H9 (cell line): ENCODE results near the gene LRRTM2. TPM values are rescaled to one million over a fixed set of nuclear protein-coding genes. Genes with fewer than 3 reads are reported as not detected.

Experiments
- DNase-seq: peaks from one replicate; pipeline ENCODE4 v3.0.0-alpha.2; 2017
- H2AFZ ChIP-seq: one replicate; pipeline ENCODE4 v1.6.1; 2013; ENCODE audit warnings: mild to moderate bottlenecking, low read length, control low read depth, moderate library complexity
- H2AK5ac ChIP-seq: 2 replicates; pipeline ENCODE4 v1.6.1; 2013; ENCODE audit warnings: low read length, control low read depth, mixed read lengths; ENCODE audit not compliant: insufficient read length
- H2BK120ac ChIP-seq: one replicate; pipeline ENCODE4 v1.6.1; 2013; ENCODE audit warnings: low read depth, mild to moderate bottlenecking, low read length, control low read depth, inconsistent platforms; ENCODE audit not compliant: poor library complexity, severe bottlenecking
- H2BK12ac ChIP-seq: 2 replicates; pipeline ENCODE4 v1.6.1; 2013; ENCODE audit warnings: low read length, control low read depth, mixed read lengths, low read depth; ENCODE audit not compliant: insufficient read length
- H2BK15ac ChIP-seq: 2 replicates; pipeline ENCODE4 v1.6.1; 2013; ENCODE audit warnings: low read depth, low read length, control low read depth
- H2BK20ac ChIP-seq: one replicate; pipeline ENCODE4 v1.6.1; 2013; ENCODE audit warnings: low read depth, mild to moderate bottlenecking, low read length, control low read depth, inconsistent platforms; ENCODE audit not compliant: poor library complexity, severe bottlenecking
- H2BK5ac ChIP-seq: 2 replicates; pipeline ENCODE4 v1.6.1; 2013; ENCODE audit warnings: low read length, control low read depth, mixed read lengths; ENCODE audit not compliant: insufficient read length
- H3K14ac ChIP-seq: 2 replicates; pipeline ENCODE4 v1.6.1; 2013; ENCODE audit warnings: low read length, control low read depth; ENCODE audit not compliant: insufficient read depth
- H3K18ac ChIP-seq: 2 replicates; pipeline ENCODE4 v1.6.1; 2013; ENCODE audit warnings: low read depth, mild to moderate bottlenecking, mixed read lengths, low read length, control low read depth; ENCODE audit not compliant: insufficient read length
- H3K23ac ChIP-seq: 2 replicates; pipeline ENCODE4 v1.6.1; 2013; ENCODE audit warnings: low read length, control low read depth, mixed read lengths, low read depth; ENCODE audit not compliant: insufficient read length
- H3K23me2 ChIP-seq: 2 replicates; pipeline ENCODE4 v1.6.1; 2013; ENCODE audit warnings: low read depth, mild to moderate bottlenecking, mixed read lengths, low read length, control low read depth; ENCODE audit not compliant: insufficient read length, poor library complexity, severe bottlenecking
- H3K27ac ChIP-seq: 2 replicates; pipeline ENCODE4 v1.5.1; 2013; ENCODE audit warnings: low read length, control low read depth, mixed read lengths, low read depth; ENCODE audit not compliant: insufficient read length
- H3K27me3 ChIP-seq: 2 replicates; pipeline ENCODE4 v1.6.1; 2013; ENCODE audit warnings: low read length, control low read depth, inconsistent platforms; ENCODE audit not compliant: insufficient read depth
- H3K4ac ChIP-seq: 2 replicates; pipeline ENCODE4 v1.6.1; 2013; ENCODE audit warnings: low read depth, mild to moderate bottlenecking, control low read depth, inconsistent platforms, low read length, moderate library complexity
- H3K4me1 ChIP-seq: 2 replicates; pipeline ENCODE4 v1.6.1; 2013; ENCODE audit warnings: low read length, control low read depth, inconsistent platforms; ENCODE audit not compliant: insufficient read depth
- H3K4me2 ChIP-seq: 2 replicates; pipeline ENCODE4 v1.6.1; 2013; ENCODE audit warnings: low read length, control low read depth, mixed read lengths; ENCODE audit not compliant: insufficient read length, insufficient read depth
- H3K56ac ChIP-seq: 2 replicates; pipeline ENCODE4 v1.6.1; 2013; ENCODE audit warnings: low read depth, mild to moderate bottlenecking, mixed read lengths, low read length, control low read depth; ENCODE audit not compliant: insufficient read length
- H3K79me1 ChIP-seq: 2 replicates; pipeline ENCODE4 v1.6.1; 2013; ENCODE audit warnings: low read depth, mild to moderate bottlenecking, moderate library complexity, low read length, control low read depth, inconsistent platforms; ENCODE audit not compliant: insufficient read depth, poor library complexity, severe bottlenecking
- H3K79me2 ChIP-seq: 2 replicates; pipeline ENCODE4 v1.6.1; 2013; ENCODE audit warnings: low read length, control low read depth, inconsistent platforms; ENCODE audit not compliant: insufficient read depth
- H3K9ac ChIP-seq: 2 replicates; pipeline ENCODE4 v1.6.1; 2013; ENCODE audit warnings: low read length, control low read depth, mixed read lengths; ENCODE audit not compliant: insufficient read length; ENCODE audit errors: extremely low read depth
- H3K9me3 ChIP-seq: one replicate; pipeline ENCODE4 v1.6.1; 2013; ENCODE audit warnings: low read depth, low read length, inconsistent platforms; ENCODE audit not compliant: control insufficient read depth
- H3T11ph ChIP-seq: one replicate; pipeline ENCODE4 v1.6.1; 2013; ENCODE audit warnings: mild to moderate bottlenecking, low read length, control low read depth, inconsistent platforms
- H4K20me1 ChIP-seq: one replicate; pipeline ENCODE4 v1.6.1; 2013; ENCODE audit not compliant: control insufficient read depth, insufficient read length, insufficient read depth
- H4K5ac ChIP-seq: 2 replicates; pipeline ENCODE4 v1.6.1; 2013; ENCODE audit warnings: low read depth, mild to moderate bottlenecking, mixed read lengths, low read length, control low read depth; ENCODE audit not compliant: insufficient read length
- H4K8ac ChIP-seq: replicated peaks from 2 replicates; pipeline ENCODE4 v1.6.1; 2013; ENCODE audit warnings: low read length, control low read depth, mixed read lengths, low read depth; ENCODE audit not compliant: insufficient read length
- H4K91ac ChIP-seq: 2 replicates; pipeline ENCODE4 v1.6.1; 2013; ENCODE audit warnings: low read depth, mild to moderate bottlenecking, moderate library complexity, mixed read lengths, low read length, control low read depth; ENCODE audit not compliant: insufficient read length
- H3K27ac Mint-ChIP-seq, 3 experiments: 2 replicates in 2 of 3; 3 replicates in 1 of 3; pipeline ENCODE4 v1.8.0; 2020 to 2021; ENCODE audit warnings: mixed read lengths in 3 of 3, mild to moderate bottlenecking in 1 of 3, moderate library complexity in 1 of 3
- H3K27me3 Mint-ChIP-seq: 2 replicates; pipeline ENCODE4 v1.8.0; 2021; ENCODE audit warnings: low read depth, mild to moderate bottlenecking, moderate library complexity, mixed read lengths
- H3K36me3 Mint-ChIP-seq, 3 experiments: 2 replicates in 2 of 3; 3 replicates in 1 of 3; pipeline ENCODE4 v1.8.0; 2020 to 2021; ENCODE audit warnings: low read depth in 3 of 3, mixed read lengths in 3 of 3; ENCODE audit not compliant: insufficient read depth in 1 of 3
- H3K4me1 Mint-ChIP-seq, 2 experiments: 2 replicates each; pipeline ENCODE4 v1.8.0; 2020; ENCODE audit warnings: mixed read lengths in 2 of 2
- H3K4me3 Mint-ChIP-seq, 2 experiments: 2 replicates in 1 of 2; 3 replicates in 1 of 2; pipeline ENCODE4 v1.8.0; 2020 to 2021; ENCODE audit warnings: mild to moderate bottlenecking in 2 of 2, mixed read lengths in 2 of 2, moderate library complexity in 1 of 2
- H3K9me3 Mint-ChIP-seq, 2 experiments: 2 replicates in 1 of 2; 3 replicates in 1 of 2; pipeline ENCODE4 v1.8.0; 2020; ENCODE audit warnings: mild to moderate bottlenecking in 2 of 2, mixed read lengths in 2 of 2, moderate library complexity in 1 of 2
- WGBS: extraction: QIAGEN DNeasy Blood & Tissue Kit; methylation state at CpG from one replicate; pipeline ENCODE4 v1.1.7; 2013; ENCODE audit warnings: missing lambda C conversion rate, low lambda C conversion rate, mixed read lengths; ENCODE audit not compliant: insufficient read length; ENCODE audit errors: extremely low coverage; 5-methylcytosine and 5-hydroxymethylcytosine counted together
- total RNA-seq: library from RNA; stranded (reverse); gene quantifications from 2 replicates; pipeline ENCODE4 v1.2.1, GENCODE V29; 2021
- TF ChIP-seq, protein P1 (sequence below): fragments of 200-600 bp; sonication (generic); conservative IDR thresholded peaks from 3 replicates; pipeline ENCODE4 v1.8.0; 2021; ENCODE audit warnings: antibody characterized with exemption, mild to moderate bottlenecking

The LRRTM2 gene
- total RNA-seq, 1 experiment from 2014 or later, result not detected

DNA sequence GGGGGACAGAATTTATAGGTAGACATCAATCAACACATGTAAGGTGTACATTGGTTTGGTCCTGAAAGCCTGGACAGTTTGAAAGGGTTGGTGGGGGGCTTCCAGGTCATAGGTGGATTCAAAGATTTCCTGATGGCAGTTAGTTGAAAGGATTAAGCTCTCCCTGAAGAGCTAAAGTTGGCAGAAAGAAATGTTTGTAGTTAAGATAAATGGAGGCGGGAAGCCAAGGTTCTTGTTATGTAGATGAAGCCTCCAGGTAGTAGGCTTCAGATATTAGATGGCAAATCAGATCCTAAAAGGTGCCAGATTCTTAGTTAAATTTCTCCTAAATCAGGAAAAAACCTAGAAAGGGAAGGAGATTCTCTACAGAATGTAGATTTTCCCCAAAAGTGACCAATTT lies 9.0 kb upstream of the LRRTM2 start:
- peaks cover 5% of the 10 kb centered on the region for H3K9me3 ChIP-seq
- H2BK5ac ChIP-seq, result no peak overlapping the region
- H4K5ac ChIP-seq, result no peak overlapping the region
- no peak overlapping the region for H2BK12ac ChIP-seq
- no peak overlapping the region for H4K91ac ChIP-seq
- no peaks in the 10 kb centered on the region for H3K27me3 ChIP-seq
- no peak for DNase-seq
- no peaks in the 10 kb centered on the region for H3K23me2 ChIP-seq
- Mint-ChIP-seq H3K27ac (peak overlapping the region; percentile 74 to 92 (median 78)), H3K4me1 (peaks cover 53 to 55% of the 10 kb centered on the region in 2 experiments), H3K27me3 (no peaks in the 10 kb centered on the region; the same call in 1 of the 2 replicates), H3K4me3 (peak overlapping the region; percentile 7 to 11; a peak in 3 of 5 replicates), H3K36me3 (peaks cover 38 to 44% (median 41%) of the 10 kb centered on the region in 3 experiments), H3K9me3 (peaks cover 0 to 6% of the 10 kb centered on the region in 2 experiments; a peak in 4 of 5 replicates)
- H2BK20ac ChIP-seq, result no peak overlapping the region
- no CpG with 5 or more reads among the region's 1 CpG for WGBS
- H2AFZ ChIP-seq, result no peak overlapping the region
- H3K18ac ChIP-seq, result no peak overlapping the region
- no peak overlapping the region for H3K14ac ChIP-seq
- no peak overlapping the region for H3K23ac ChIP-seq
- H3K56ac ChIP-seq, result no peak overlapping the region
- no peak overlapping the region for H2BK15ac ChIP-seq
- no peak overlapping the region for H3K9ac ChIP-seq
- peak overlapping the region; percentile 39 for H3K4me2 ChIP-seq
- H3K79me1 ChIP-seq, result peaks cover 3% of the 10 kb centered on the region
- no peak overlapping the region for H2BK120ac ChIP-seq
- peaks cover 3% of the 10 kb centered on the region; the same call in 1 of the 2 replicates for H3K79me2 ChIP-seq
- no peak overlapping the region for H3T11ph ChIP-seq
- peaks cover 6% of the 10 kb centered on the region; the same call in 1 of the 2 replicates for H3K4me1 ChIP-seq
- TF ChIP-seq, protein P1, sequence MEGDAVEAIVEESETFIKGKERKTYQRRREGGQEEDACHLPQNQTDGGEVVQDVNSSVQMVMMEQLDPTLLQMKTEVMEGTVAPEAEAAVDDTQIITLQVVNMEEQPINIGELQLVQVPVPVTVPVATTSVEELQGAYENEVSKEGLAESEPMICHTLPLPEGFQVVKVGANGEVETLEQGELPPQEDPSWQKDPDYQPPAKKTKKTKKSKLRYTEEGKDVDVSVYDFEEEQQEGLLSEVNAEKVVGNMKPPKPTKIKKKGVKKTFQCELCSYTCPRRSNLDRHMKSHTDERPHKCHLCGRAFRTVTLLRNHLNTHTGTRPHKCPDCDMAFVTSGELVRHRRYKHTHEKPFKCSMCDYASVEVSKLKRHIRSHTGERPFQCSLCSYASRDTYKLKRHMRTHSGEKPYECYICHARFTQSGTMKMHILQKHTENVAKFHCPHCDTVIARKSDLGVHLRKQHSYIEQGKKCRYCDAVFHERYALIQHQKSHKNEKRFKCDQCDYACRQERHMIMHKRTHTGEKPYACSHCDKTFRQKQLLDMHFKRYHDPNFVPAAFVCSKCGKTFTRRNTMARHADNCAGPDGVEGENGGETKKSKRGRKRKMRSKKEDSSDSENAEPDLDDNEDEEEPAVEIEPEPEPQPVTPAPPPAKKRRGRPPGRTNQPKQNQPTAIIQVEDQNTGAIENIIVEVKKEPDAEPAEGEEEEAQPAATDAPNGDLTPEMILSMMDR, result no peak
- no peak overlapping the region for H4K8ac ChIP-seq
- H4K20me1 ChIP-seq, result no peaks in the 10 kb centered on the region
- H3K27ac ChIP-seq, result peak overlapping the region; percentile 65
- H2AK5ac ChIP-seq, result no peak overlapping the region
- H3K4ac ChIP-seq, result no peak overlapping the region
